Heart left ventricle (tissue), 16 donors: Measurements from ENCODE around the gene PCED1B. TPM values are rescaled to one million over a fixed set of nuclear protein-coding genes. Genes with fewer than 3 reads are reported as not detected.

Experiments used
- ATAC-seq, 4 donors: fragments of 200-7000 bp; cut with Tn5 transposase; one replicate each; pipeline ENCODE4 v1.9.1; 2020 to 2022; ENCODE audit warnings: moderate library complexity in 4 of 4, mild to moderate bottlenecking in 3 of 4, moderate number of reproducible peaks in 1 of 4
- DNase-seq, 5 donors: peaks; one replicate each; pipeline ENCODE4 v3.0.0-alpha.2; 2020
- H3K27ac ChIP-seq, 12 donors: fragments of 200-600 bp; sonication (generic) in 4 of 12; one replicate each; pipeline versions ENCODE4 v1.5.0 to v1.8.0; 2016 to 2022; ENCODE audit warnings: mild to moderate bottlenecking in 2 of 12
- H3K27me3 ChIP-seq, 9 donors: fragments of 200-600 bp; sonication (generic) in 2 of 9; one replicate each; pipeline versions ENCODE4 v1.5.1 to v1.8.0; 2016 to 2022; ENCODE audit warnings: mild to moderate bottlenecking in 3 of 9
- H3K36me3 ChIP-seq, 9 donors: fragments of 200-600 bp; sonication (generic) in 2 of 9; one replicate each; pipeline versions ENCODE4 v1.5.0 to v1.8.0; 2018 to 2022; ENCODE audit warnings: mild to moderate bottlenecking in 2 of 9
- H3K4me1 ChIP-seq, 12 donors: fragments of 200-600 bp; sonication (generic) in 4 of 12; one replicate each; pipeline versions ENCODE4 v1.5.0 to v1.8.0; 2016 to 2022; ENCODE audit warnings: mild to moderate bottlenecking in 3 of 12
- H3K4me3 ChIP-seq, 12 donors: fragments of 200-600 bp; sonication (generic) in 4 of 12; one replicate each; pipeline versions ENCODE4 v1.5.0 to v1.8.0; 2017 to 2022; ENCODE audit warnings: mild to moderate bottlenecking in 9 of 12, moderate library complexity in 4 of 12
- H3K9me3 ChIP-seq, 12 donors: fragments of 200-600 bp; sonication (generic) in 4 of 12; one replicate each; pipeline versions ENCODE4 v1.5.0 to v1.8.0; 2016 to 2022; ENCODE audit warnings: mild to moderate bottlenecking in 1 of 12
- CTCF ChIP-seq, 12 donors: fragments of 200-600 bp; sonication (generic) in 4 of 12; IDR thresholded peaks; one replicate each; pipeline versions ENCODE4 v1.5.0 to v1.8.0; 2018 to 2022; ENCODE audit warnings: antibody characterized with exemption in 12 of 12, mild to moderate bottlenecking in 5 of 12
- POLR2A ChIP-seq, 2 donors: fragments of 450-650 bp; IDR thresholded peaks; one replicate each; pipeline ENCODE4 v1.6.1; 2017; ENCODE audit warnings: antibody characterized with exemption in 2 of 2, mild to moderate bottlenecking in 2 of 2, moderate library complexity in 2 of 2
- WGBS, 4 donors: extraction: QIAGEN DNeasy Blood & Tissue Kit in 2 of 4; methylation state at CpG; one replicate each; pipeline versions ENCODE4 v1.1.5 to v1.1.7; 2013 to 2018; 5-methylcytosine and 5-hydroxymethylcytosine counted together
- intact Hi-C, 10 donors: fragments of 100-400 bp; cut with DNase I; formaldehyde crosslinking; loops; one replicate each; pipeline versions ENCODE4 v1.11.1 to v1.14.2; 2022
- long read RNA-seq, 3 donors: library from polyadenylated mRNA; unstranded; transcript quantifications; one replicate each; pipeline ENCODE4 v2.0.0, GENCODE V29; 2020 to 2021
- polyA plus RNA-seq, 2 donors: library from polyadenylated mRNA; stranded (reverse); fragments of 200-250 nt; gene quantifications; one replicate each; pipeline ENCODE4 v1.2.3, GENCODE V29; 2013
- total RNA-seq, 9 donors: library from RNA; depleted of rRNA in 2 of 9; stranded (reverse); fragments of >200 nt in 2 of 9; fragmentation: NEBNext Ultra II Directional in 3 of 9; extraction: Animal tissue kit (Norgen Biotek cat#: 25700) in 3 of 9; gene quantifications; one replicate each; pipeline versions ENCODE4 v1.1.0 to v1.2.4, GENCODE V29; 2016 to 2023
- donor health status: ischemic (EF 13 %, LVEDD 7.1; RV severe dilation, severe dysfunction).
- donor health status: healthy with polysubstance abuse.
- donor health status: DM: no; HTN: yes; CAD: no.
- donor health status: DM: no; HTN: no; CAD: no.
- donor health status: ischemic (EF 25% LVEDD 6.9; RV normal size, moderate dysfunction).
- donor health status: ischemic (EF 25% LVEDD 5.7; RV mildly dilated, moderate dysfunction).
- donor health status: healthy.
- donor health status: DM: yes; HTN: yes; CAD: no.
- donor health status: ischemic (EF 35%, LVEDD 5.7; RV mildly dilated, moderate dysfunction).
- donor health status: nonischemic (EF 11% LVEDD 7.7; RV severe dilation, severe dysfunction).
- donor health status: DM: yes; HTN: yes; CAD: no.
- donor health status: PGD.
- donor health status: ischemic (EF 29% LVEDD 5.4; RV normal size, mild dysfunction).
- donor health status: nonischemic (EF 23%, LVEDD 6.1; RV moderate dilation, normal function).

The PCED1B gene
- total RNA-seq (1 to 10 TPM in 2 of 9 donors, under 1 TPM in 5, not detected in 2; 0.39 to 9.5 (median 0.81) TPM), polyA plus RNA-seq (under 1 TPM; 0.55 to 0.72 TPM)
- long read RNA-seq, donor 1, partial matches to known transcripts, result 0 of 1 reads
- long read RNA-seq, donor 1, other reads (novel, unspliced or antisense), result 1 of 1 reads
- long read RNA-seq, donor 2, result 0 reads
- long read RNA-seq, donor 3, partial matches to known transcripts, result 0 of 1 reads
- long read RNA-seq, donor 3, other reads (novel, unspliced or antisense), result 1 of 1 reads

- Histone ChIP-seq H3K36me3 (no peaks in the 10 kb centered on the region), H3K27me3 (peaks cover 0 to 23% (median 0%) of the 10 kb centered on the region in 9 donors), H3K4me1 (peaks cover 0 to 58% (median 13%) of the 10 kb centered on the region in 12 donors), H3K4me3 (peak within 1 kb of the TSS; percentile 52 to 92 (median 74)), H3K27ac (peak within 1 kb of the TSS; percentile 74 to 95 (median 88)), H3K9me3 (no peaks in the 10 kb centered on the region)
- ATAC-seq, result peak; percentile 62 to 90 (median 74)
- intact Hi-C loops, result loop anchor here in 5 of 10 donors (5.0 to 10.0 kb wide), 5 partner anchors 145 to 315 kb away; no protein-coding TSS in a partner anchor
- DNase-seq, result peak; percentile 74 to 89 (median 76)
- TF ChIP-seq POLR2A (IDR thresholded peaks at IDR 0.05) (no peak), CTCF (IDR thresholded peaks at IDR 0.05) (peak in 9 of 12 donors; percentile 21 to 56 (median 36))
- WGBS, 4 donors, result 0% methylated on average over 17 to 58 of the region's 58 CpGs
Observed at GRCh38 chr12:47079468-47079980, at the start of gene PCED1B, which contains the start of gene AMIGO2. Gene PCED1B, plus strand, starts transcription at chr12:47079621. Its CDS starts 155,443 bp downstream, at chr12:47235064. Gene AMIGO2, minus strand, starts transcription at chr12:47079959. Its CDS starts 957 bp downstream, at chr12:47079002.

GRCh38 chr12:47029903-47030302, 49.5 kb upstream of the PCED1B start:
- intact Hi-C loops, result loop anchor here (5.0 to 10.0 kb wide), 12 partner anchors 277 to 905 kb away; no protein-coding TSS in a partner anchor
- Histone ChIP-seq H3K9me3 (no peaks in the 10 kb centered on the region), H3K4me1 (peaks cover 0 to 4% (median 0%) of the 10 kb centered on the region in 12 donors), H3K27ac (no peak overlapping the region), H3K4me3 (no peak overlapping the region), H3K36me3 (no peaks in the 10 kb centered on the region), H3K27me3 (no peaks in the 10 kb centered on the region)
- TF ChIP-seq CTCF (IDR thresholded peaks at IDR 0.05) (no peak), POLR2A (IDR thresholded peaks at IDR 0.05) (no peak)
- DNase-seq (no peak), ATAC-seq (no peak)
- WGBS, 4 donors, result 86 to 98% (median 95%) methylated on average over 2 of the region's 2 CpGs

- Histone ChIP-seq H3K4me3 (no peak overlapping the region), H3K9me3 (no peaks in the 10 kb centered on the region), H3K4me1 (peaks cover 0 to 4% (median 0%) of the 10 kb centered on the region in 12 donors), H3K36me3 (no peaks in the 10 kb centered on the region), H3K27ac (no peak overlapping the region), H3K27me3 (no peaks in the 10 kb centered on the region)
- intact Hi-C loops, result loop anchor here (2.0 to 10.0 kb wide), 15 partner anchors 274 to 655 kb away; no protein-coding TSS in a partner anchor
- peak in 3 of 4 donors; percentile 45 to 80 (median 77) for ATAC-seq
- TF ChIP-seq CTCF (IDR thresholded peaks at IDR 0.05) (peak; percentile 29 to 72 (median 60)), POLR2A (IDR thresholded peaks at IDR 0.05) (no peak)
- no peak for DNase-seq
- 2 to 30% (median 10%) methylated on average over 1 of the region's 1 CpG for WGBS, 4 donors
Observed at GRCh38 chr12:47032644-47033043, 46.8 kb upstream of the PCED1B start.

GRCh38 chr12:47033081-47033480, 46.3 kb upstream of the PCED1B start:
- DNase-seq, result no peak
- TF ChIP-seq POLR2A (IDR thresholded peaks at IDR 0.05) (no peak), CTCF (IDR thresholded peaks at IDR 0.05) (no peak)
- Histone ChIP-seq H3K4me3 (no peak overlapping the region), H3K9me3 (no peaks in the 10 kb centered on the region), H3K4me1 (peaks cover 0 to 4% (median 0%) of the 10 kb centered on the region in 12 donors), H3K27ac (peak overlapping the region in 1 of 12 donors; percentile 1), H3K27me3 (no peaks in the 10 kb centered on the region), H3K36me3 (no peaks in the 10 kb centered on the region)
- ATAC-seq, result peak; percentile 61 to 90 (median 86)
- intact Hi-C loops, result loop anchor here (2.0 to 10.0 kb wide), 15 partner anchors 274 to 654 kb away; no protein-coding TSS in a partner anchor
- WGBS, 4 donors, result 48 to 59% (median 49%) methylated on average over 5 of the region's 5 CpGs
